Gastrocnemius medialis (tissue), 4 donors: ENCODE results near the gene KATNB1.

Experiments used
- CTCF ChIP-seq, 5 experiments: fragments of 450-650 bp in 3 of 5; fragments of 200-600 bp in 2 of 5; sonication (generic) in 2 of 5; IDR thresholded peaks in 4 of 5; conservative IDR thresholded peaks in 1 of 5; 1 replicate in 4 of 5; 2 replicates in 1 of 5; pipeline ENCODE4 v1.5.1; 2016 to 2019; ENCODE audit warnings: antibody characterized with exemption in 5 of 5, mild to moderate bottlenecking in 3 of 5, moderate library complexity in 3 of 5
- POLR2A ChIP-seq, 2 donors: fragments of 450-650 bp; IDR thresholded peaks; one replicate each; pipeline ENCODE4 v1.6.1; 2017; ENCODE audit warnings: antibody characterized with exemption in 2 of 2, mild to moderate bottlenecking in 2 of 2, moderate library complexity in 2 of 2

GRCh38 chr16:57697896-57698537 is 37.6 kb upstream of the KATNB1 start:
- TF ChIP-seq CTCF (IDR thresholded peaks at IDR 0.05 in 4 of 5, conservative IDR thresholded peaks at IDR 0.05 in 1 of 5) (no peak), POLR2A (IDR thresholded peaks at IDR 0.05) (no peak)
